Suprapubic skin (tissue), 3 donors: ENCODE measurements around the gene SV2C.

Experiments
- EP300 ChIP-seq: sonication (generic); formaldehyde crosslinking; IDR thresholded peaks from one replicate; pipeline ENCODE4 v1.6.1; 2017; ENCODE audit warnings: antibody characterized with exemption
- POLR2A ChIP-seq, 2 donors: fragments of 450-650 bp; IDR thresholded peaks; one replicate each; pipeline ENCODE4 v1.6.1; 2017; ENCODE audit warnings: antibody characterized with exemption in 2 of 2, mild to moderate bottlenecking in 2 of 2, moderate library complexity in 2 of 2
- TF ChIP-seq, protein P1 (sequence below), 2 donors: fragments of 200-600 bp in 1 of 2; fragments of 450-650 bp in 1 of 2; sonication (generic) in 1 of 2; IDR thresholded peaks; one replicate each; pipeline ENCODE4 v1.5.1; 2016 to 2019; ENCODE audit warnings: antibody characterized with exemption in 2 of 2, mild to moderate bottlenecking in 1 of 2, moderate library complexity in 1 of 2

DNA sequence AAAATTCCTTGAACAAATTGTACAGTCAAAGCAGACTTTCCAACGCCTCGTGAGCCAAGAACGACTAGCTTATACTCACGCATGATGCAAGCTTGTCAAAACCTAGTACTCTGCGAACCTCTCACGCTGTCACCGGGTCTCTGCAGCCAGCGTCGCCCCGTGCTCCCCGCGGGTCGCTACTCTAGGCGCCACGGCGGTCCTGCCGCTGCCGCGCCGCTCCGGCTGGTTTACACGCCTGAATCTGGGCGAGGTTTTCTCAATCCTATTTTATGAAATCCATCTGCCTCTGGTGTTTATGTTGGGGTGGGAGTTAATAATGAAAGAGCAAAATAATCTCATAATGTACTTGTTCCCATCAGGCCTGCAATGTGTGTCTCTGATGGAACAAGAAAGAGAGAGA, 90.9 kb downstream of the SV2C start:
- TF ChIP-seq, protein P1, sequence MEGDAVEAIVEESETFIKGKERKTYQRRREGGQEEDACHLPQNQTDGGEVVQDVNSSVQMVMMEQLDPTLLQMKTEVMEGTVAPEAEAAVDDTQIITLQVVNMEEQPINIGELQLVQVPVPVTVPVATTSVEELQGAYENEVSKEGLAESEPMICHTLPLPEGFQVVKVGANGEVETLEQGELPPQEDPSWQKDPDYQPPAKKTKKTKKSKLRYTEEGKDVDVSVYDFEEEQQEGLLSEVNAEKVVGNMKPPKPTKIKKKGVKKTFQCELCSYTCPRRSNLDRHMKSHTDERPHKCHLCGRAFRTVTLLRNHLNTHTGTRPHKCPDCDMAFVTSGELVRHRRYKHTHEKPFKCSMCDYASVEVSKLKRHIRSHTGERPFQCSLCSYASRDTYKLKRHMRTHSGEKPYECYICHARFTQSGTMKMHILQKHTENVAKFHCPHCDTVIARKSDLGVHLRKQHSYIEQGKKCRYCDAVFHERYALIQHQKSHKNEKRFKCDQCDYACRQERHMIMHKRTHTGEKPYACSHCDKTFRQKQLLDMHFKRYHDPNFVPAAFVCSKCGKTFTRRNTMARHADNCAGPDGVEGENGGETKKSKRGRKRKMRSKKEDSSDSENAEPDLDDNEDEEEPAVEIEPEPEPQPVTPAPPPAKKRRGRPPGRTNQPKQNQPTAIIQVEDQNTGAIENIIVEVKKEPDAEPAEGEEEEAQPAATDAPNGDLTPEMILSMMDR (IDR thresholded peaks at IDR 0.05): no peak
- TF ChIP-seq POLR2A (IDR thresholded peaks at IDR 0.05) (no peak), EP300 (no peak)
